ENCODE data around the gene NUP210L. TPM values are rescaled to one million over a fixed set of nuclear protein-coding genes. Genes with fewer than 3 reads are reported as not detected.

The NUP210L gene
- total and polyA plus RNA-seq, 2 of the 13 experiments (the other 11 are each of a cell fraction or from before 2014, with no cell fraction given) = not detected

- TF ChIP-seq, protein P1, sequence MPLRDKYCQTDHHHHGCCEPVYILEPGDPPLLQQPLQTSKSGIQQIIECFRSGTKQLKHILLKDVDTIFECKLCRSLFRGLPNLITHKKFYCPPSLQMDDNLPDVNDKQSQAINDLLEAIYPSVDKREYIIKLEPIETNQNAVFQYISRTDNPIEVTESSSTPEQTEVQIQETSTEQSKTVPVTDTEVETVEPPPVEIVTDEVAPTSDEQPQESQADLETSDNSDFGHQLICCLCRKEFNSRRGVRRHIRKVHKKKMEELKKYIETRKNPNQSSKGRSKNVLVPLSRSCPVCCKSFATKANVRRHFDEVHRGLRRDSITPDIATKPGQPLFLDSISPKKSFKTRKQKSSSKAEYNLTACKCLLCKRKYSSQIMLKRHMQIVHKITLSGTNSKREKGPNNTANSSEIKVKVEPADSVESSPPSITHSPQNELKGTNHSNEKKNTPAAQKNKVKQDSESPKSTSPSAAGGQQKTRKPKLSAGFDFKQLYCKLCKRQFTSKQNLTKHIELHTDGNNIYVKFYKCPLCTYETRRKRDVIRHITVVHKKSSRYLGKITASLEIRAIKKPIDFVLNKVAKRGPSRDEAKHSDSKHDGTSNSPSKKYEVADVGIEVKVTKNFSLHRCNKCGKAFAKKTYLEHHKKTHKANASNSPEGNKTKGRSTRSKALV (CRISPR knock-in tag; IDR thresholded peaks at IDR 0.05) = peak; percentile 75; the same call in 1 of the 2 replicates
- TF ChIP-seq SRSF1 (optimal IDR thresholded peaks at IDR 0.05; ENCODE audit: low read depth, low read length) (no peak), ZUFSP (CRISPR knock-in tag; IDR thresholded peaks at IDR 0.05; ENCODE audit: borderline replicate concordance) (no peak), NR3C1 (CRISPR knock-in tag; IDR thresholded peaks at IDR 0.05) (no peak), HMG20B (CRISPR knock-in tag; conservative IDR thresholded peaks at IDR 0.05) (no peak), ZFP82 (CRISPR knock-in tag; IDR thresholded peaks at IDR 0.05; ENCODE audit: borderline replicate concordance) (no peak), TCF7L2 (IDR thresholded peaks at IDR 0.05; ENCODE audit: low read depth, low read length) (no peak), JDP2 (CRISPR knock-in tag; IDR thresholded peaks at IDR 0.05; ENCODE audit: borderline replicate concordance) (no peak; the same call in 1 of the 2 replicates), ZNF451 (CRISPR knock-in tag; IDR thresholded peaks at IDR 0.05) (peak; percentile 70; the same call in 1 of the 2 replicates), RORA (CRISPR knock-in tag; IDR thresholded peaks at IDR 0.05) (no peak), SNAPC4 (CRISPR knock-in tag; IDR thresholded peaks at IDR 0.05) (peak; percentile 81; the same call in 1 of the 2 replicates), NFATC3 (CRISPR knock-in tag; IDR thresholded peaks at IDR 0.05) (0 out of 2 replicates have a peak, but pooled peaks have one; percentile 14), ZNF549 (CRISPR knock-in tag; IDR thresholded peaks at IDR 0.05) (no peak), KLF9 (CRISPR knock-in tag; IDR thresholded peaks at IDR 0.05; ENCODE audit: low read depth) (no peak), SAFB2 (CRISPR knock-in tag; IDR thresholded peaks at IDR 0.05; ENCODE audit: borderline replicate concordance, low read depth) (peak; percentile 71; the same call in 1 of the 2 replicates), NR1H2 (CRISPR knock-in tag; IDR thresholded peaks at IDR 0.05; ENCODE audit: borderline replicate concordance, low read depth) (no peak), SMARCC2 (IDR thresholded peaks at IDR 0.05) (no peak), LBX2 (CRISPR knock-in tag; IDR thresholded peaks at IDR 0.05; ENCODE audit: borderline replicate concordance) (peak; percentile 52; the same call in 1 of the 2 replicates), ZBTB38 (CRISPR knock-in tag; IDR thresholded peaks at IDR 0.05) (peak; percentile 78; the same call in 1 of the 2 replicates), ATF1 (CRISPR knock-in tag; IDR thresholded peaks at IDR 0.05) (peak; percentile 83), PHB2 (IDR thresholded peaks at IDR 0.05; ENCODE audit: partially characterized antibody) (no peak)
These were observed 187.5 kb downstream of the NUP210L start, which contains the start of gene CREB3L4 (continued) for GRCh38 chr1:153967107-153967999.

Measured in HepG2 (cell line).